D341Med (cell line): Measurements from ENCODE around the gene CAB39.
"Not testable (repeated sequence)": the region's sequence is repeated elsewhere in the genome, so short reads cannot be mapped to it uniquely, and the experiment has no call there.

Source experiments
- DNase-seq: peaks from one replicate; pipeline ENCODE4 v3.0.0; 2012; ENCODE audit warnings: low spot score

CAB39 gene

GRCh38 chr2:230715201-230715600, 2.6 kb downstream of the CAB39 start:
- no peak for DNase-seq

DNA sequence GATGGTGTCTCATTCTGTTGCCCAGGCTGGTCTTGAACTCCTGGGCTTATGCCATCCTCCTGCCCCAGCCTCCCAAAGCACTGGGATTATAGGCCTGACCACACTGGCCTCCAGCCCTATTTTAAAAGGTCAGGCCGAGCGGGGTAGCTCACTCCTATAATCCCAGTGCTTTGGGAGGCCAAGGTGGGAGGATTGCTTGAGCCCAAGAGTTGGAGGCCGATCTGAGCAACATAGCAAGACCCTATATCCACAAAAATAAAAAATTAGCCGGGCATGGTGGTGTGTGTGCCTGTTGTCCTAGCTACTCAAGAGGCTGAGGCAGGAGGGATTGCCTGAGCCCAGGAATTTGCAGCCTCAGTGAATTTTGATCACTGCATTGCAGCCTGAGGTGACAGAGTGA, 3.9 kb downstream of the CAB39 start:
- DNase-seq: no peak

DNA sequence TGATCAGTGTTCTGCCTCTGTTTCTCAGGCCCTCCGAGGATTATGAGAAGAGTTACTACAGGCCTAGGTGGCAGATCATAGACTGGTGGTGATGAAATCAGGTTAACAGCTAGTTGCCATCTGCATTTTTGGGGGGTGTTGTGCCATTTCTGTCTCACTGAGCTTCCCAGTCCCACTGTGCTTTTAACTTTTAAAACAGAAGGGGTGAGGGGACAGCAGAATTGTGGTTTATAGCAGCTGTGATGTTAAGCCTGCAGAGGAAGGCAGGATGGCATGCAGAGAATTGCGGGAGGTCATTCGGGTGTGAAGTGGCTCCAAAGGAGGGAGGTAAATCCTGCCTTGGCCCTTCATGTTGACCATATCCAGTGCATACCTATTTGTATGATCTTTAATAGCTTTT, 5.0 kb downstream of the CAB39 start:
- DNase-seq: no peak

DNA sequence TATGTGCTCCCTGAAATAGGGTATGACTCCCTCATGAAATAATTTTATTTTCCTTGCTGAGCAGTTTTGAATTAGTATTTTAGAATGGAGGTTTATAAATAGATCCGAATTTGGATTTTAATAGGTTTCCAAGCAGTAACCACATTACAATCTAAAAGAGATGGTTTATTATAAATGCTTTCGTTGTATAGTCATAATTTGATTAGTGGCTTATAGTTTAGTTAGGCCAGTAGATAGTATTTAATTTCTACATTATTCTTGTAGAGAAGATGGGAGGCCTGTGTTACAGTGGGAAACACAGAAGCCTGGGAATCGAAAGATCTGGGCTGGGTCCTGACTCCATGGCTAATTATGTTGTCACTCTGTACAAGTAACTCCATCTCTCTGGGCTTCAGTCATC, 6.7 kb downstream of the CAB39 start:
- DNase-seq: no peak

DNA sequence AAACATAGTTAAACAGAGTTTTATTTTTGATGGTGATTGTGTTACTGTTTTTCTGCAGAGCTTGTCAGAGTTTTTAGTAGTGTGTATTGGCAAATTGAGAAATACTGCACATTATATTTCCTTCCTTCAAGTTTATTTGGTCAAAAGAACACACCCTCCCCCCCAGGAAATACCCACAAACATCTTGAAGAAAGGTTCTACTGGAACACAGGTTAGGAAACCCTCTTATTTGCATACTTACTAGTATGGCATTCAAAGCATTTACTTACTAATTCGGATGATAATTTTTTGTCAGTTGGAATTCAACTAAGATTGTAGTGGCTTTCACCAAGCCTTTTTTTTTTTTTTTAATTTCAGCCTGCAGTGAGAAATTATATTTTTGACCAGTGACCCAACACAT, 9.1 kb downstream of the CAB39 start:
- no peak for DNase-seq

DNA sequence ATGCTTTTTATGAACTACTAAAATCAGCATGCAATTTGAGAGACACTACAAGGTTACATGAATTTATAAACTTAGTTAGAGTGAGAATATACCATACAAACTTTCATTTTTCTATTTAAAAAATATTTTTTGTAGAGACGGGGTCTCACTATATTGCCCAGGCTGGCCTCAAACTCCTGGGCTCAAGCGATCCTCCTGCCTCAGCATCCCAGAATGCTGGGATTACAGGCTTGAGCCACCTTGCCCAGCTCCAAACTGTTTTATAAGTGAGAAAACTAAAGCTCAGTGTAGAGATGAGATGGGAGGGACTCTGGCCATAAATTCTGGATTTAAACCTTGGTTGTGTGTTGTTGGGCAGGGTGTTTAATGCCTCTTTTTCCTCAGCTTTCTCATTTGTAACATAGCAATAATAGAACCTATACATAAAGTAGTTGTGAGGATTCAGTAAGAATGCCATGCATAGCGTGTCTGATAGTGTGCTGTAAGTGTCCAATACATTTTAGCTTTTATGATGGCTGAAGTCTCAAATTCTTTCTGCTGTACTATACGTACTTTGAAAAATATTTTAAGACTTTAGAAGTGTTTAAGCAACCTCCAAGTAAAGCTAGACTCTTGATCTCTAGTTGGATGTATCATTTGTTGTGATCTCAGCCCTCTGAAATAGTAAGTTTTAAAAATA, 9.7 kb downstream of the CAB39 start:
- no peak for DNase-seq

- DNase-seq: no peak
Measured at GRCh38 chr2:230723363-230723762, 10.7 kb downstream of the CAB39 start.

GRCh38 chr2:230724957-230725356, 12.3 kb downstream of the CAB39 start:
- not testable (repeated sequence) for DNase-seq

DNA sequence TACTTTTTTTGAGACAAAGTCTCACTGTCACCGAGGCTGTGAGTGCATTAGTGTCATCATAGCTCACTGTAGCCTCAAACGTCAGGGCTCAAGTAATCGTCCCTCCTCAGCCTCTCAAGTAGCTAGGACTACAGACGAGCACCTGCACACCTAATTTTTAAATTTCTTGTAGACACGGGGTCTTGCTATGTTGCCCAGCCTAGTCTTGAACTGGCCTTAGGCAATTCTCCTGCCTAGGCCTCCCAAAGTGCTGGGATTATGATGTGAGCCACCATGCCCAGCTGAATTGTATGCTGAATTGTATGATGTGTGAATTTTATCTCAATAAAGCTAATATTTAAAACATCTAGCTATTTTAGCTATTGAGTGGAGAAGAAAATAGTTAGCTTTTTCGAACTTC, 18.9 kb downstream of the CAB39 start:
- DNase-seq: no peak

DNA sequence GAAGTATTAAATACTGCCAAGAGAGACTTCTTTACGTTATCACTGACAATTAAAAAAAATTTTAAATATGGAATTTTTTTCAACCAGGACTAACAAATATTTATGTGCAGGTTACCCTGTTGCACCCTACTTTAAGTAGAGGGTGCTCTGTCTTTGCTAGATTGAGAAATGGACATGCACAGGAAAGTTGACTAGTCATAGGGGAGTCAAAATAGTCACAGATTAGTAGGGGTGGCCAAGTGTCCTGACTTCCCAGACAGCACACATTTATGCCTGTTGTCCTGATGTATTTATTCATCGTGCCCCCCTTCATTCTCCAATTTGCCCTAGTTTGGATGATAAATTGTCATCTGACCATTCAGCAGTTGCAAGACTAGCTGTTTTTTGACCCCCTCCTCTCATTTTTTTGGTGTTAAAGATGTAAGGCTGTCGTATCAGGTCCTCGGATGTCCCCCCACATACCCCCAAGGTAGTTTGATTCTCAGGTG, 20.3 kb downstream of the CAB39 start:
- no peak for DNase-seq

DNA sequence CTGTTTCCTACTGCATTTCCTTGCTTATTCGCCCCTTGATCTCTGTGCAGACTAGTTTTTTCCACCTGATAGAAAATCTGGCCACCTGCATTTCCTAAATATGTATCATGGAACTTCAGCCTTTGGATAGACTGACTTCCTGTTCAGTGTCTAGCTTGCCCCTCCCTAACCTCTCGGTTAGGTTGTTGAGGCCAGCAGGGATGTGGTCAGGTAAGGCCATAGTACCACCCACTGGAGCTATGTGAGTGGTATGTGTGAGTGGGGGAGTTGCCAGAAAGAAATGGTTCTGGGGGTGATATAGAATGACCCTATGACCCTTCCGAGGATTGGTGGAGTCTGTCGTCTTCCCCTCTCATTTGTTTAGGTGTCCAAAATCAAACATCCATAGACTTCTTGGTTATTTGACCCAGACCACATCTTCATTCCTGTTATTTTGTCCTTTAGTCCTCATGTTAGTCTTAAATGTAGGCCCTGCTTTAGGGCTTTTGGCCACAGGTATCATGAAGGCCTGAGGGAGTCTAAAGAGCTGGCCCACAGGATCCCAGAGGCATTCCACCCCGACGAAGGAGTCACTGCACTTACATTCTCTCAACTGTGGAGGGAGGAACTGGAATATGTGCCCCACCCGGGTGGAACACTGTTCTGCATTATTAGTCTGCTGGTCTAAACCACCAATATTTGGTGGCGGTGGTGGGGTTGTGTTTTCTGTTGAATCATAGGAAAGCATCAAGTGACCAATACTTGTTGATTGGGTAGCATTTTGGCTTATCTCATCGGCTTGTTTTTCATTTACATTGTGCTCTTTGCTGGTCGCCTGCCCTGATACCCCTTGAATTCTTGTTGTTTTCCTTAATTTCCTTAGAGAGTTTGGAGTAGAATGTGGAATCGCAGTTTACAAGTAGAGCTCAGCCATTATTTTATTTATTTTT, 21.9 kb downstream of the CAB39 start:
- DNase-seq: no peak

- no peak for DNase-seq
Measured at GRCh38 chr2:230735884-230736283, 23.2 kb downstream of the CAB39 start.

DNA sequence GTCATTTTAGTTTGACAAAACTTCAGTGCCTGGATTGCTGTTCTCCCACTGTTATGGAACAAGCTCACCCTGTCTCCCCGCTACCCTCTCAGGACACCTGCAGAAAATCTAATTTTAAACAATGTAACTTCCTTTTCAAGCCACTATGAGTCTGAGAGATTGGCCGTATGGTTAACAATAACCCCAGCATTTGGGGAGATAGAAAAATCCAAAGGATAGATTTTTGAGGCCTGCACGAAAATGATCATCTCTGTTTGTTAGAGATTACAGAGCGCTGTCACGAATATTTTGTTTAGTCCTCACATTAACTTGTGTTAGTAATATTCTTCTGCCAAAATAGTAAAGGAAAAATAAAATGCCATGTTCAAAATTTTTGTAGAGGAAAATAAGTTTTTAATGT, 24.7 kb downstream of the CAB39 start:
- DNase-seq: no peak

DNA sequence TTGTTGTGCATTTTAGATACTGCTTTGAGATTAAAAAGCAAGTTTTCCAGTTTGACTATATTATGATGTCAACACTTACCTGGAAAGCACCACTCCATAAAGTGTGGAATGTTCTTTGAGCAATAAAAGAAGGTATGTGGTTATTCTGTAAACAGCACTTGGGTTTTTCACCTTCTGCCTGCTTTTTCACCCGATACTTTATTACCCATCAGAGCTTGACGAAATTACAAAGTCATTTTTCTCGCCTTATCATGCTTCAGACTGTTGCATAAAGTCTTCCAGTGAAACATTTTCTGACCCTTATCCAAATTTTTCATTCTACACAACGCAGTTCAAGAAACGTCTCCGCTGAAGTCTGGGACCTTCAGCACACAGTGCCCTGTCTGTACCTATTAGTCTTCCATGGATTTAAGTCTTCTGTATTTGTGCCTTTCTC, 25.2 kb downstream of the CAB39 start:
- no peak for DNase-seq

- DNase-seq: no peak
Measured at GRCh38 chr2:230738391-230738811, 25.8 kb downstream of the CAB39 start.

DNA sequence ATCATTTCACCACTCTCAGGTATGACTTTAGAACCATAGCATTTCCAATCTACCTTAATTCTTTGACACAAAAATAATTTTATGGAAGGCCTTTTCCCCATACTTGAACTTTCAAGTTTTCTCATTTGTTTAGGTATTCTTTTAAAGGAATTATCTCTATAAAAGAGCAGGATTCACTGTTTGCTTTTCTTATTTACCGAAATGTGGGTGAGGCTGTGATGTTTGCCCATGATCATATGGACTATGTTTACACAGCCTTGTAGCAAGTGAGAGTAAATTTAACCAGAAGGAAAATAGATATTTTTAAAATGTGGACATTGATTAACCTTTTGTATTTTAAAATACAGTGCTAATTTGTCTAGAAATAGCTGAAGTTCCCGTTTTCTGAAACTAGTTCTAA, 26.3 kb downstream of the CAB39 start:
- no peak for DNase-seq

DNA sequence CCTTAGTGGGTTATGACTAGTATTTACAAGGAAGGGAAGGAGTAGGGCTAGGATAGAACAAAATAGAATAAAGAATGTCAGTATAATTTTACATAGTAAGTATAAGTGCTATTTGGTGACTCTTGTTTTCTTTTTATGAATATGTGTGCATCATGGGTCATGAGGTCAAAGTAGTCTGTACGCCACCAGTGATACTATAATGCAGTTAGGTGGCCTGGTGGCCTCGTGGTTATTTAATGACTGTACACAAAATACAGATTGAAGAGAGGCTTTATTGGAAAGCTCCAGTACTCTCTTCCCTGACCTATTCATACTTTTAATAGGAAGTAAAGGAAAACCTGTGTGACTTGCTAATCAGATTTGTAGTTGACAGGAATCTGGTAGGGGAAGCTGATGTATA, 27.3 kb downstream of the CAB39 start:
- DNase-seq: no peak

GRCh38 chr2:230742781-230743180, 30.1 kb downstream of the CAB39 start:
- DNase-seq: no peak

DNA sequence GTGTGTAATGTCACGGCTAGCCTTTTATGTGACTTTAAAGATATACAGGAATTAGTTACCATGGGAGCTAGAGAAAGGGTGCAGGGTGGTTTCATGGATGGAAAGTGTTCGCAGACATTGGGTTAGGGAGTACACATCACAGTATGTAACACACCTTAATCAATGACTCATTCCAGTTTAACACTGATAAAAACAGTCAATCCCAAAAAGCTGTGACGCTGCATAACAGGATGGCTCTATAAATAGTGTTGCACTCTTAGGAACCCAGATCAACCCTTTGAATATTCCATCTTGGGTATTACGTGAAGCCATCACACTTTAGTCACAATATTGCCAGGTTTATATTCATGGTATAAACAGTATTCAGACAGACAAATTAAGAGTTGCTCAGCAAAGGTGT, 33.6 kb downstream of the CAB39 start:
- no peak for DNase-seq

- no peak for DNase-seq
Measured at GRCh38 chr2:230748087-230748486, 35.4 kb downstream of the CAB39 start.

DNA sequence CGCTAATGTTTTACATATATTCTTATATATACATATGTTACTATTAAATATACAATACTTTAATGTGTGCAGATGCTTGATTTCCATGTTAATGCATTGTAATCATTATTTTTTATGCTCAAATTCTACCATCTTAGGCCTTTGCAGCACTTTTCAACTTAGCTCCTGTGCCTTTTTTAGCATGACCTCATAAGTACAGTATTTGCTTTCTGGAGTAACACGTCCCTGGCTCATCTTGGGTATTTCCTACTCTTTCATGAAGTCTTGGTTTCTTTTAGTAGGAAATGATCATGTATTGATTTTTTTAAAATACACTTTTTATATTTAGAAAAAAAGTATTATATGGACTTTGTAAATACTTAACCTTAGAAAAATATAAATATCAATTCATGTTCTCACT, 36.5 kb downstream of the CAB39 start:
- DNase-seq: no peak

- no peak for DNase-seq
Measured at GRCh38 chr2:230751062-230751461, 38.4 kb downstream of the CAB39 start.

DNA sequence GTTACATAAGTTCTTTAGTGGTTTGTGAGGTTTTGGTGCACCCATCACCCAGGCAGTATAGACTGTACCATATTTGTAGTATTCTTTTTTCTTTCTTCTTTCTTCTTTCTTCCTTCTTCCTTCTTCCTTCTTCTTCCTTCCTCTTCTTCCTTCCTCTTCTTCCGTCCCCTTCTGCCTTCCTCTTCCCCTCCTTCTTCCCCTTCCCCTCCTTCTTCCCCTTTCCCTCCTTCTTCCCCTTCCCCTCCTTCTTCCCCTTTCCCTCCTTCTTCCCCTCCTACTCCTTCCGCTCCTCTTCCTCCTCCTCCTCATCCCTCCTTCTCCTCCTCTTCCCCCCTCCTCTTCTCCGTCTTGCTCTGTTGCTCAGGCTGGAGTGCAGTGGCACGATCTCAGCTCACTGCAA, 41.6 kb downstream of the CAB39 start:
- DNase-seq: no peak
